ENCODE data around the gene ADTRP. TPM values are rescaled to one million over a fixed set of nuclear protein-coding genes. Genes with fewer than 3 reads are reported as not detected.

ADTRP gene
- total and polyA plus RNA-seq, 2 of the 13 experiments (the other 11 are each of a cell fraction or from before 2014, with no cell fraction given): not detected

GRCh38 chr6:11711003-11711983 is 67.3 kb downstream of the ADTRP start:
- no peak for ATAC-seq
- ChIA-PET POLR2A (no interaction called here), CTCF (ENCODE audit: low intra/inter-chr PET ratio, low total read pairs) (no interaction called here)
- no peak for FAIRE-seq
- Histone ChIP-seq H3K79me2 (ENCODE audit: insufficient read depth, low read length) (no peaks in the 10 kb centered on the region), H3K36me3 (replicated peaks in 1 of 2; ENCODE audit: control insufficient read depth in 1 of 2, insufficient read depth in 2 of 2, low read length in 2 of 2) (no peaks in the 10 kb centered on the region), H3K4me2 (ENCODE audit: low read depth, low read length) (no peak overlapping the region), H4K20me1 (ENCODE audit: insufficient read depth, low read length) (no peaks in the 10 kb centered on the region), H3K9me3 (ENCODE audit: low read length) (no peaks in the 10 kb centered on the region), H3K4me3 (replicated peaks in 1 of 3; ENCODE audit: insufficient read depth in 1 of 3, low read depth in 2 of 3, low read length in 3 of 3) (no peak overlapping the region), H3K4me1 (ENCODE audit: insufficient read depth, low read length) (no peaks in the 10 kb centered on the region), H2AFZ (ENCODE audit: low read length) (no peak overlapping the region), H3K9ac (ENCODE audit: insufficient read depth, low read depth, low read length) (no peak overlapping the region), H3K27me3 (ENCODE audit: control insufficient read depth in 1 of 2, insufficient read depth in 2 of 2, low read length in 2 of 2) (peaks cover 0 to 6% of the 10 kb centered on the region in 2 experiments; a peak in 2 of 5 replicates), H3K27ac (ENCODE audit: extremely low read length, insufficient read depth, low read length) (no peak overlapping the region)
- no peak for DNase-seq (ENCODE audit: low spot score)
- in situ Hi-C loops (cut with HindIII; ENCODE audit: extremely low pct_ligation_motif_present, low pct_unique_long_range_greater_than_20kb): no loop called here
- BruUV-seq (replicated peaks): no TSS peak
- TF ChIP-seq MIER3 (CRISPR knock-in tag; IDR thresholded peaks at IDR 0.05; ENCODE audit: borderline replicate concordance): no peak
- no peak for TF ChIP-seq SP140L (CRISPR knock-in tag; IDR thresholded peaks at IDR 0.05; ENCODE audit: borderline replicate concordance)
- no peak for TF ChIP-seq ZNF747 (CRISPR knock-in tag; IDR thresholded peaks at IDR 0.05; ENCODE audit: borderline replicate concordance)
- no peak for TF ChIP-seq PCBP1 (IDR thresholded peaks at IDR 0.05; ENCODE audit: borderline replicate concordance, low read depth, low read length)
- TF ChIP-seq SMAD1 (CRISPR knock-in tag; IDR thresholded peaks at IDR 0.05; ENCODE audit: borderline replicate concordance, low read depth): no peak
- TF ChIP-seq SP1 (IDR thresholded peaks at IDR 0.05): no peak
- no peak for TF ChIP-seq SP1 (CRISPR knock-in tag; IDR thresholded peaks at IDR 0.05)
- TF ChIP-seq ZNF616 (CRISPR knock-in tag; IDR thresholded peaks at IDR 0.05; ENCODE audit: low read depth): no peak
- no peak for TF ChIP-seq FLYWCH1 (CRISPR knock-in tag; IDR thresholded peaks at IDR 0.05)
- TF ChIP-seq, protein P1, sequence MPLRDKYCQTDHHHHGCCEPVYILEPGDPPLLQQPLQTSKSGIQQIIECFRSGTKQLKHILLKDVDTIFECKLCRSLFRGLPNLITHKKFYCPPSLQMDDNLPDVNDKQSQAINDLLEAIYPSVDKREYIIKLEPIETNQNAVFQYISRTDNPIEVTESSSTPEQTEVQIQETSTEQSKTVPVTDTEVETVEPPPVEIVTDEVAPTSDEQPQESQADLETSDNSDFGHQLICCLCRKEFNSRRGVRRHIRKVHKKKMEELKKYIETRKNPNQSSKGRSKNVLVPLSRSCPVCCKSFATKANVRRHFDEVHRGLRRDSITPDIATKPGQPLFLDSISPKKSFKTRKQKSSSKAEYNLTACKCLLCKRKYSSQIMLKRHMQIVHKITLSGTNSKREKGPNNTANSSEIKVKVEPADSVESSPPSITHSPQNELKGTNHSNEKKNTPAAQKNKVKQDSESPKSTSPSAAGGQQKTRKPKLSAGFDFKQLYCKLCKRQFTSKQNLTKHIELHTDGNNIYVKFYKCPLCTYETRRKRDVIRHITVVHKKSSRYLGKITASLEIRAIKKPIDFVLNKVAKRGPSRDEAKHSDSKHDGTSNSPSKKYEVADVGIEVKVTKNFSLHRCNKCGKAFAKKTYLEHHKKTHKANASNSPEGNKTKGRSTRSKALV (CRISPR knock-in tag; IDR thresholded peaks at IDR 0.05): no peak
- TF ChIP-seq PCBP2 (optimal IDR thresholded peaks at IDR 0.05; ENCODE audit: low read depth, low read length, poor library complexity, severe bottlenecking): no peak
- no peak for TF ChIP-seq ADNP (CRISPR knock-in tag; IDR thresholded peaks at IDR 0.05)
- TF ChIP-seq PAWR (CRISPR knock-in tag; IDR thresholded peaks at IDR 0.05; ENCODE audit: borderline replicate concordance): no peak
- TF ChIP-seq, protein P2, sequence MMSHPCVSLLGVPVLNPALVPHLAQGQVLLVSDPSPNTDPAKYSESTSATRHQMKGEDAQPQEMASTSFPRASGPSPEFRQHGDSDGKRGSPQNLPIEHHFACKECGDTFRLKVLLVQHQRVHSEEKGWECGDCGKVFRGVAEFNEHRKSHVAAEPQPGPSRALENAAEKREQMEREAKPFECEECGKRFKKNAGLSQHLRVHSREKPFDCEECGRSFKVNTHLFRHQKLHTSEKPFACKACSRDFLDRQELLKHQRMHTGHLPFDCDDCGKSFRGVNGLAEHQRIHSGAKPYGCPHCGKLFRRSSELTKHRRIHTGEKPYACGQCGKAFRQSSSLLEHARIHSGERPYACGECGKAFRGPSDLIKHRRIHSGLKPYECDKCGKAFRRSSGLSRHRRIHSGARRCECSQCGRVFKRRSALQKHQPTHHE (CRISPR knock-in tag; IDR thresholded peaks at IDR 0.05; ENCODE audit: borderline replicate concordance): no peak
- TF ChIP-seq HNRNPLL (IDR thresholded peaks at IDR 0.05; ENCODE audit: low read depth, low read length, poor library complexity, severe bottlenecking): no peak
- WGBS (ENCODE audit: low lambda C conversion rate): 63% methylated on average over 21 of the region's 21 CpGs
- intact Hi-C loops (cut with micrococcal nuclease; ENCODE audit: unreplicated experiment): loop anchor here (10.0 kb wide), 1 partner anchor 104 kb away; no protein-coding TSS in a partner anchor

All from HepG2 (cell line).